Neural crest cell (in vitro differentiated cells): Measurements from ENCODE around the gene RPS6KA4. TPM values are rescaled to one million over a fixed set of nuclear protein-coding genes. Genes with fewer than 3 reads are reported as not detected.

Experiments
- DNase-seq: peaks from one replicate; pipeline ENCODE4 v3.0.0; 2021; ENCODE audit warnings: low read depth, mixed read lengths, low spot score
- H3K27ac Mint-ChIP-seq: one replicate; pipeline ENCODE4 v1.8.0; 2021; ENCODE audit warnings: mild to moderate bottlenecking, mixed read lengths; ENCODE audit not compliant: unreplicated experiment
- H3K27me3 Mint-ChIP-seq: 2 replicates; pipeline ENCODE4 v1.8.0; 2021; ENCODE audit warnings: low read depth, mild to moderate bottlenecking, mixed read lengths
- H3K36me3 Mint-ChIP-seq: 2 replicates; pipeline ENCODE4 v1.8.0; 2021; ENCODE audit warnings: low read depth, mild to moderate bottlenecking, mixed read lengths
- H3K4me1 Mint-ChIP-seq: 2 replicates; pipeline ENCODE4 v1.8.0; 2021; ENCODE audit warnings: mixed read lengths
- H3K4me3 Mint-ChIP-seq: one replicate; pipeline ENCODE4 v1.8.0; 2021; ENCODE audit warnings: mild to moderate bottlenecking, mixed read lengths
- H3K9me3 Mint-ChIP-seq: 2 replicates; pipeline ENCODE4 v1.8.0; 2021; ENCODE audit warnings: mixed read lengths
- CTCF ChIP-seq: fragments of 200-600 bp; sonication (generic); conservative IDR thresholded peaks from 2 replicates; pipeline ENCODE4 v1.5.0; 2021; ENCODE audit warnings: antibody characterized with exemption, mild to moderate bottlenecking
- total RNA-seq: library from RNA; stranded (reverse); gene quantifications from 2 replicates; pipeline ENCODE4 v1.2.1, GENCODE V29; 2021

The RPS6KA4 gene
- total RNA-seq, 1 donor from 2014 or later, result 17.6 TPM

- Mint-ChIP-seq H3K4me3 (no peak overlapping the region), H3K27me3 (no peaks in the 10 kb centered on the region), H3K9me3 (no peaks in the 10 kb centered on the region), H3K4me1 (peaks cover 11% of the 10 kb centered on the region), H3K36me3 (no peaks in the 10 kb centered on the region), H3K27ac (no peak overlapping the region)
- no peak for TF ChIP-seq CTCF
- no peak for DNase-seq
Measured at GRCh38 chr11:64353715-64354506, 5.1 kb upstream of the RPS6KA4 start.

- Mint-ChIP-seq H3K36me3 (no peaks in the 10 kb centered on the region), H3K27me3 (no peaks in the 10 kb centered on the region), H3K27ac (no peak overlapping the region), H3K4me1 (peaks cover 15% of the 10 kb centered on the region), H3K9me3 (no peaks in the 10 kb centered on the region), H3K4me3 (peak overlapping the region; percentile 6)
- DNase-seq, result peak; percentile 65
- TF ChIP-seq CTCF, result peak; percentile 67
Measured at GRCh38 chr11:64355078-64355940, 3.7 kb upstream of the RPS6KA4 start.

DNA sequence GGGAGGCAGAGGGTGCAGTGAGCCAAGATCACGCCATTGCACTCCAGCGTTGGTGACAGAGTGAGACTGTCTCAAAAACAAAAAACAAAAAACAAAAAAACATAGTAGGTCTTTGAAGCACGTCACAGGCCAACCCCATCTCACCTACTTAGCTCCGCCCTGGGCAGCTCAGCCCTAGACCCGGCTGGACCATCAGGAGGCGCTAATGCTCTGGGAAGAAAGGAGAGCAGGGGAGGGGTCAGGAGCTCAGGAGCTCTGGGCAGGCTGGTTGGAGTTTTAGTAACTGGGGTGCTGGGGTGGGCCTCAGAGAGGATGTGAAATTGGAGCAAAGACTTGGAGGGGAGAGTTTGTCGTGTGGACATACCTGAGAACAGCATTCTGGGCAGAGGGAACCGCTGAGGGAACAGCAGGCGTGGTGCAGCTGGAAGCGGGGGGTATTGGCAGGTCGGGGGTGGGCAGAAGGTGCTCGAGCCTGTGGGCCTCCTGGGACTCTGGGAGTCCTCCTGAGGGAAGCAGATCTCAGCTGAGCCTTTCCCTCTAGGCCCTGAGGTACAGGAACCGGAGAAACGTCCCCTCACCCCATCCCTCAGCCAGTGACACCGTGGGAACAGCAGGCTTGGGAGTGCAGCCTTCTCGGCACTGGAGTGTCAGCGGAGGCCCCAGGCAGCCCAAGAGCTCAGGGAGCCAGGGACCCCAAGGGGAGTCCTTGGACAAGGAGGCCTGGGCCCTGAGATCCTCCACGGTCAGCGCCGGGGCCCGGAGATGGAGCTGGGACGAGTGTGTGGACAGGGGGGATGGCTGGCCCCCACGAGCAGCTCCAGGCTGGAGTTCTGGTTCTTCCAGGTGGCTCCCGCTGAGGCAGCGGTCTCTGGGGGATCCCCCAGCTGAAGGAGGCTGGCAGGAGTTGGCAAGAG is 2.2 kb upstream of the RPS6KA4 start:
- Mint-ChIP-seq H3K36me3 (no peaks in the 10 kb centered on the region), H3K27ac (no peak overlapping the region), H3K4me3 (peak overlapping the region; percentile 75), H3K9me3 (no peaks in the 10 kb centered on the region), H3K4me1 (peaks cover 15% of the 10 kb centered on the region), H3K27me3 (no peaks in the 10 kb centered on the region)
- DNase-seq, result peak; percentile 65
- TF ChIP-seq CTCF, result peak; percentile 57

DNA sequence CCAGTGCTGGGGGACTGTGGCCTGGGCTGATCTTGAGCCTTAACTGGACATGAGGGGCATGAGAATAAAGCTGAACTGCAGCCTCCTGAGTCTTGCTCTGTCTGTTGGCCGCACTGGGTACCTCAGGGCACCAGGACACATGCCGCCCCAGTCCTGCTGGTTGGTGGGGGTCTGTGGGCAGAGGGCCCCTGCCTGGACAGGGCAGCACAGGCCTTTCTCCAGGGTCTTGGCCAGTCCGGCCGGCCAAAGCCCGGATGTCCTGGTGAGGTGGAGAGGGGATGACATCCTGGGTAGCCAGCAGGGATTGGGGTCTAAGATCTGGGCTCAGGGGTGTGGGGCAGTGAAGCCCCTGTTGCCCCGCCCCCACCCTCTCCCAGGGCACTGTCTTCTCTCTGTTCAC is 1.5 kb upstream of the RPS6KA4 start:
- Mint-ChIP-seq H3K36me3 (no peaks in the 10 kb centered on the region), H3K4me1 (peaks cover 15% of the 10 kb centered on the region), H3K9me3 (no peaks in the 10 kb centered on the region), H3K4me3 (no peak overlapping the region), H3K27ac (no peak overlapping the region), H3K27me3 (no peaks in the 10 kb centered on the region)
- TF ChIP-seq CTCF, result no peak
- no peak for DNase-seq
